Mesenchymal stem cell (in vitro differentiated cells and primary cell): ENCODE data around the gene APC2.

Source experiments
- DNase-seq: peaks from one replicate; pipeline ENCODE4 v3.0.0-alpha.2; 2013
- H2AFZ ChIP-seq: one replicate; pipeline ENCODE4 v1.6.1; 2013; ENCODE audit warnings: low read depth, mild to moderate bottlenecking, control low read depth, inconsistent platforms, low read length, moderate library complexity
- H2AK5ac ChIP-seq: 2 replicates; pipeline ENCODE4 v1.6.1; 2013; ENCODE audit warnings: low read length, moderate library complexity, mild to moderate bottlenecking, inconsistent platforms; ENCODE audit not compliant: severe bottlenecking
- H2BK120ac ChIP-seq: one replicate; pipeline ENCODE4 v1.6.1; 2013; ENCODE audit warnings: low read depth, mild to moderate bottlenecking, inconsistent platforms, low read length, moderate library complexity
- H2BK12ac ChIP-seq, 2 experiments: one replicate each; pipeline ENCODE4 v1.6.1; 2013; ENCODE audit warnings: inconsistent platforms in 2 of 2, low read length in 2 of 2, mild to moderate bottlenecking in 2 of 2, moderate library complexity in 2 of 2, control low read depth in 1 of 2
- H2BK15ac ChIP-seq: one replicate; pipeline ENCODE4 v1.6.1; 2013; ENCODE audit warnings: mild to moderate bottlenecking, low read depth, inconsistent platforms; ENCODE audit not compliant: poor library complexity, severe bottlenecking
- H2BK5ac ChIP-seq: 2 replicates; pipeline ENCODE4 v1.6.1; 2013; ENCODE audit warnings: low read depth, mild to moderate bottlenecking, low read length, control low read depth, inconsistent platforms; ENCODE audit not compliant: poor library complexity, severe bottlenecking
- H3K14ac ChIP-seq, 2 experiments: one replicate each; pipeline ENCODE4 v1.6.1; 2013; ENCODE audit warnings: inconsistent platforms in 2 of 2, low read length in 2 of 2, control low read depth in 1 of 2, mild to moderate bottlenecking in 1 of 2, moderate library complexity in 1 of 2
- H3K18ac ChIP-seq, 2 experiments: one replicate each; pipeline ENCODE4 v1.6.1; 2013; ENCODE audit warnings: inconsistent platforms in 2 of 2, low read length in 2 of 2, control low read depth in 1 of 2, low read depth in 1 of 2, mild to moderate bottlenecking in 1 of 2
- H3K23ac ChIP-seq, 2 experiments: one replicate each; pipeline ENCODE4 v1.6.1; 2013; ENCODE audit warnings: inconsistent platforms in 2 of 2, low read length in 2 of 2, mild to moderate bottlenecking in 2 of 2, moderate library complexity in 2 of 2, control low read depth in 1 of 2
- H3K27ac ChIP-seq: 2 replicates; pipeline ENCODE4 v1.5.1; 2013; ENCODE audit warnings: mild to moderate bottlenecking, moderate library complexity, low read length, control low read depth, inconsistent platforms; ENCODE audit not compliant: poor library complexity, severe bottlenecking
- H3K27me3 ChIP-seq, 2 experiments: 2 replicates each; pipeline versions ENCODE4 v1.6.1 to v1.7.0; 2013; ENCODE audit warnings: low read length in 2 of 2, mild to moderate bottlenecking in 2 of 2, moderate library complexity in 2 of 2, control low read depth in 1 of 2, inconsistent platforms in 1 of 2; ENCODE audit not compliant: control insufficient read depth in 1 of 2, insufficient read depth in 1 of 2
- H3K36me3 ChIP-seq, 2 experiments: 2 replicates each; pipeline versions ENCODE4 v1.6.1 to v1.7.0; 2013; ENCODE audit warnings: low read length in 2 of 2, control low read depth in 1 of 2, inconsistent platforms in 1 of 2, low read depth in 1 of 2, mild to moderate bottlenecking in 1 of 2; ENCODE audit not compliant: insufficient read depth in 2 of 2, control insufficient read depth in 1 of 2
- H3K4ac ChIP-seq, 2 experiments: one replicate each; pipeline ENCODE4 v1.6.1; 2013; ENCODE audit warnings: inconsistent platforms in 2 of 2, low read length in 2 of 2, mild to moderate bottlenecking in 2 of 2, moderate library complexity in 2 of 2, control low read depth in 1 of 2, low read depth in 1 of 2
- H3K4me1 ChIP-seq: 2 replicates; pipeline ENCODE4 v1.6.1; 2013; ENCODE audit warnings: low read depth, low read length, control low read depth; ENCODE audit not compliant: control insufficient read depth, insufficient read depth
- H3K4me2 ChIP-seq: 2 replicates; pipeline ENCODE4 v1.6.1; 2013; ENCODE audit warnings: low read length, mild to moderate bottlenecking, inconsistent platforms; ENCODE audit not compliant: poor library complexity, severe bottlenecking
- H3K4me3 ChIP-seq, 2 experiments: 2 replicates each; pipeline versions ENCODE4 v1.5.1 to v1.7.0; 2013; ENCODE audit warnings: low read length in 2 of 2, mild to moderate bottlenecking in 2 of 2, control low read depth in 1 of 2, low read depth in 1 of 2; ENCODE audit not compliant: insufficient read depth in 1 of 2
- H3K79me1 ChIP-seq: replicated peaks from 2 replicates; pipeline ENCODE4 v1.6.1; 2013; ENCODE audit warnings: mild to moderate bottlenecking, control low read depth, low read length, inconsistent platforms; ENCODE audit not compliant: poor library complexity, severe bottlenecking
- H3K9ac ChIP-seq: 2 replicates; pipeline ENCODE4 v1.7.0; 2013; ENCODE audit warnings: mild to moderate bottlenecking, low read length, moderate library complexity
- H3K9me3 ChIP-seq: 2 replicates; pipeline ENCODE4 v1.7.0; 2013; ENCODE audit warnings: mild to moderate bottlenecking, low read length; ENCODE audit not compliant: control insufficient read depth
- H4K8ac ChIP-seq: one replicate; pipeline ENCODE4 v1.6.1; 2013; ENCODE audit warnings: inconsistent platforms, mild to moderate bottlenecking, low read length, moderate library complexity
- H4K91ac ChIP-seq: one replicate; pipeline ENCODE4 v1.6.1; 2013; ENCODE audit warnings: mild to moderate bottlenecking, low read length, inconsistent platforms
- WGBS: methylation state at CpG from one replicate; pipeline ENCODE4 v1.1.7; 2013; ENCODE audit warnings: mixed read lengths; 5-methylcytosine and 5-hydroxymethylcytosine counted together

Gene APC2

DNA sequence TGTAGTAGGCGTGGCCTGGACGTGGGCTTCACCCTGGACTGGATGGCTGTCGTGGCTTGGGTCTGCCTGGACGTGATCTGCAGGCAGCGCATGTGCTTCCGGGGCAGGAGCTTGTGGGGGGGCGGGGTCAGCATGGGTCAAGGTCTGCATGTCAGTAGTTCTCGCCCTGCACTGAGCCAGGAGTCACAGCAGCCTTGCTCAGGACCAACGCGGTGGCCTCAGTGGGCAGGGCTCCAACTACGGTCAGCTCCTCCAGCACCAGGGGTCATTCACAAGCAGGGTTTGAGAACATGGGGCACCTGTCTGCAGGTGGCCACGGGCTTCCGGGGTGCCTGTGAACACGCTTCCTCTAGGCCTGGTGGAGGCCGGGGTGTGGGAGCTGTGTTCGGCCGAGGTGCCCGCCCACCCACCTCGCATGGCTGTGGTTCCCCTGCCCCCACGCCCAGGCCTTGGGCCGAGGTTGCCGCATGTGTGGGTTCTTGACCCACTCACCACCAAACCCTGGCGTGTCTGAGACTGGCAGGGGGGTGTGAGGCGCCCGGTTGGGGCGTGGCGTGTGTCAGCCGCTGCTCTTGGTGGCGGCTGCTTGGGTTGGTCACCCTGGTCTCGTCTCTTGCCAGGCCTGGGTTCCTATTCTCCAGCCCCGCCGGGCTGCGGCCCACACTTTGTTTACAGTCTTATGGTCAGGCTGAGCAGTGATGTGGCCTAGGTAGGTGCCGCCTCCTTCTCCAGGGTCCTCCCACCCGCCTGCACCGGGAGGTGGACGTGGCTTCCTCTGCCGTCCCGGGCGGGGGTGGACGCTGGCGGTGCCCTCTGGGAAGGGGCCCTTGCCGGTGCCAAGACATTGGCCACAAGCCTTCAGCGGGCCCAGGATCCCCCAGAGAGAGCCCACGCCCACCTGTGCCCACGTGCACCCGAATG lies 16.5 kb upstream of the APC2 start:
- WGBS = 95% methylated on average over 42 of the region's 47 CpGs
- H3K36me3 ChIP-seq = peaks cover 63 to 70% of the 10 kb centered on the region in 2 experiments
- no peaks in the 10 kb centered on the region for H3K27me3 ChIP-seq
- no peak overlapping the region for H2BK120ac ChIP-seq
- H2AK5ac ChIP-seq = no peak overlapping the region
- H3K9ac ChIP-seq = no peak overlapping the region
- no peaks in the 10 kb centered on the region for H3K9me3 ChIP-seq
- H3K27ac ChIP-seq = no peak overlapping the region
- H2AFZ ChIP-seq = no peak overlapping the region
- no peak overlapping the region for H4K8ac ChIP-seq
- peaks cover 55% of the 10 kb centered on the region for H3K79me1 ChIP-seq
- H2BK15ac ChIP-seq = no peak overlapping the region
- H3K4ac ChIP-seq = no peak overlapping the region
- no peak overlapping the region for H3K4me2 ChIP-seq
- no peak overlapping the region for H3K14ac ChIP-seq
- no peak overlapping the region for H3K23ac ChIP-seq
- no peak overlapping the region for H3K18ac ChIP-seq
- no peak overlapping the region for H3K4me3 ChIP-seq
- H2BK12ac ChIP-seq = no peak overlapping the region
- H2BK5ac ChIP-seq = no peak overlapping the region
- no peak for DNase-seq
- H3K4me1 ChIP-seq = peaks cover 7% of the 10 kb centered on the region
- H4K91ac ChIP-seq = no peak overlapping the region

- H3K4me3 ChIP-seq = no peak overlapping the region
- H2AK5ac ChIP-seq = no peak overlapping the region
- no peak overlapping the region for H2BK15ac ChIP-seq
- peaks cover 7% of the 10 kb centered on the region for H3K4me1 ChIP-seq
- DNase-seq = no peak
- no peak overlapping the region for H3K4ac ChIP-seq
- no peaks in the 10 kb centered on the region for H3K9me3 ChIP-seq
- H2AFZ ChIP-seq = no peak overlapping the region
- no peaks in the 10 kb centered on the region for H3K27me3 ChIP-seq
- no peak overlapping the region for H2BK120ac ChIP-seq
- H3K14ac ChIP-seq = no peak overlapping the region
- H2BK5ac ChIP-seq = no peak overlapping the region
- no peak overlapping the region for H3K18ac ChIP-seq
- H3K23ac ChIP-seq = no peak overlapping the region
- no peak overlapping the region for H3K27ac ChIP-seq
- H4K91ac ChIP-seq = no peak overlapping the region
- no peak overlapping the region for H3K4me2 ChIP-seq
- peaks cover 51% of the 10 kb centered on the region for H3K79me1 ChIP-seq
- H3K9ac ChIP-seq = no peak overlapping the region
- peaks cover 58 to 64% of the 10 kb centered on the region in 2 experiments for H3K36me3 ChIP-seq
- no peak overlapping the region for H2BK12ac ChIP-seq
- H4K8ac ChIP-seq = no peak overlapping the region
- over 99% methylated on average over 17 of the region's 17 CpGs for WGBS
Measured at GRCh38 chr19:1434040-1434366, 15.9 kb upstream of the APC2 start.

DNA sequence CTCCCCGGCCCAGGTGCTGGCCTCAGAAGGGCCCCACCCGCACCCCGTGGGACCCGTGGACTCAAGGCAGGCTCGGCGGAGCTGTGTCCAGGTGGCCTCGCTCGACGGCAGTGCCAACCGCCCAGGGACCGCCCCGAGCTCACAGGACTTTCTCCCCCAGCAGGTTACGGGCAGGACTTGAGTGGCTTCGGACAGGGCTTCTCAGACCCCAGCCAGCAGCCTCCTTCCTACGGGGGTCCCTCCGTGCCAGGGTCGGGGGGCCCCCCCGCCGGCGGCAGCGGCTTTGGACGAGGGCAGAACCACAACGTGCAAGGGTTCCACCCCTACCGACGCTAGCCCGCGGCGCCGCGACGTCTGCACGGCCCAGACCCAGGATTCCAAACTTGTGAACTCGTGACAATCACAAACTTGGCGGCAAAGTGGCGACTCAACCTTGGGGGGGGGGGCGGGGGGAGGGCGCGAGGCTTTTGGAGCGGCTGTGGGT lies 15.3 kb upstream of the APC2 start:
- no peak overlapping the region for H4K8ac ChIP-seq
- H3K4me2 ChIP-seq = no peak overlapping the region
- no peak overlapping the region for H2AK5ac ChIP-seq
- no peak for DNase-seq
- H3K79me1 ChIP-seq = peaks cover 44% of the 10 kb centered on the region
- H2BK120ac ChIP-seq = no peak overlapping the region
- H3K4me1 ChIP-seq = peaks cover 9% of the 10 kb centered on the region
- peaks cover 55 to 62% of the 10 kb centered on the region in 2 experiments for H3K36me3 ChIP-seq
- H2AFZ ChIP-seq = no peak overlapping the region
- no peaks in the 10 kb centered on the region for H3K9me3 ChIP-seq
- H3K27ac ChIP-seq = no peak overlapping the region
- no peak overlapping the region for H2BK5ac ChIP-seq
- H2BK12ac ChIP-seq = no peak overlapping the region
- H4K91ac ChIP-seq = no peak overlapping the region
- no peak overlapping the region for H3K9ac ChIP-seq
- H3K4ac ChIP-seq = no peak overlapping the region
- H3K14ac ChIP-seq = no peak overlapping the region
- WGBS = 94% methylated on average over 38 of the region's 39 CpGs
- no peak overlapping the region for H3K4me3 ChIP-seq
- H2BK15ac ChIP-seq = no peak overlapping the region
- no peaks in the 10 kb centered on the region for H3K27me3 ChIP-seq
- H3K23ac ChIP-seq = no peak overlapping the region
- H3K18ac ChIP-seq = no peak overlapping the region

DNA sequence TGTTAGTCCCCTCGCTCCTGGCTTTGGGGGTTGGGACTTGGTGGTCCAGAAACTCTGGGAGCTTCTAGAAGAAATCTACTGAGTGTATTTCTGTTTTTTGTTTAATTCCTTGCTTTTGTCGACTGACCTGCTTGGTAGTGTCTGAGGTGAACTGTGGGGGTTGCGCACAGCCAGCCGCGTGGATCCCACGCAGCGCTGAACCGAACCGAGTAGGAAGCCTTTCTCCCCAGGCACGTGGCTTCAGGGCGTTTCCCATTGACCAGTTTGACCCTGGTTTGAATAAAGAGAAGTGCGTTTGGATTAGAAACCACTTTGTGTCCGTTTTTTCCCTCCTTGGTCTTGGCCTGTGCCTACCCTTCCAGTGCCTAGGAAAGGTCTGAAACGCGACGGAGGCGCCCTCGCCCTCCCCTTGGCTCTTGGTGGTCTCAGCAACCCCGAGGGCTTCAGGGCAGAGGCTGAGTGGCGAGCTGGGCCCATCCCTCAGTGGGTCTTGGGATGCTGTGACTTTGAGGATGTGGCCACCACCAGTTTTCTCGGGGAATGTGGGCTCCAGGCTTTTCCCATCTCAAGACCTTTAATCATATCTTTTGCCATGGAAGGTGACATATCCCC lies 14.4 kb upstream of the APC2 start:
- no peak overlapping the region for H2BK15ac ChIP-seq
- peaks cover 55 to 62% of the 10 kb centered on the region in 2 experiments for H3K36me3 ChIP-seq
- H3K9me3 ChIP-seq = no peaks in the 10 kb centered on the region
- H3K27ac ChIP-seq = no peak overlapping the region
- no peak overlapping the region for H2AFZ ChIP-seq
- no peak overlapping the region for H3K4me3 ChIP-seq
- no peak overlapping the region for H3K4me2 ChIP-seq
- WGBS = 93% methylated on average over 21 of the region's 21 CpGs
- no peak overlapping the region for H4K91ac ChIP-seq
- H3K4me1 ChIP-seq = peaks cover 17% of the 10 kb centered on the region
- H3K18ac ChIP-seq = no peak overlapping the region
- no peak overlapping the region for H2BK120ac ChIP-seq
- H3K9ac ChIP-seq = no peak overlapping the region
- H3K23ac ChIP-seq = no peak overlapping the region
- peaks cover 37% of the 10 kb centered on the region for H3K79me1 ChIP-seq
- no peak overlapping the region for H2AK5ac ChIP-seq
- no peak overlapping the region for H3K14ac ChIP-seq
- no peak overlapping the region for H4K8ac ChIP-seq
- H2BK12ac ChIP-seq = no peak overlapping the region
- no peak overlapping the region for H2BK5ac ChIP-seq
- H3K4ac ChIP-seq = no peak overlapping the region
- no peak for DNase-seq
- no peaks in the 10 kb centered on the region for H3K27me3 ChIP-seq
